ENCODE data around the gene KLHL29. TPM values are rescaled to one million over a fixed set of nuclear protein-coding genes. Genes with fewer than 3 reads are reported as not detected.

Gene KLHL29
- total RNA-seq, 1 experiment from 2014 or later: 7.7 TPM

DNA sequence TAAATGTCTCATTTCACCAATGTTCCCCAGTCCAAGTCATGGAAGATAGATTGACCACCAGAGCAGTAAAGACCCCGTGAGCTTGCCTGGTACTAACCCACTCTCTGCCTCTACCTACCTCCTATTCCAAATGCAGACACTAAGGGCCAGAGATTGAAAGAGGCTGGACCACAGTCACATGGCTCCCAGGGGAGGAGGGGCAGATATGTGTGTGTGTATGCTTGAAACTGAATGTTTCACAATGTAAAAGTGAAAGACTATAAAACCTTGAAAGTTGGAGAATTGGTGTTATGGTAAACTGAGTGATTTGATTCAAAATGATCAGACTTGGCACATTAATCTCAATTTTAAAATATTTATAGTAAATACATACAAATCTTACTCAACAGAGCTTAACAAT, 21.7 kb upstream of the KLHL29 start:
- H3K36me3 ChIP-seq (ENCODE audit: control insufficient read depth, insufficient read depth, low read length): no peaks in the 10 kb centered on the region
- DNase-seq (ENCODE audit: low read depth, low spot score) (no peak), ATAC-seq (no peak)
- in situ Hi-C loops (cut with HindIII; ENCODE audit: low pct_unique_long_range_greater_than_20kb, low sequenced_read_pairs): no loop called here
- H3K27me3 ChIP-seq (ENCODE audit: control insufficient read depth, insufficient read depth, low read length): peaks cover 7% of the 10 kb centered on the region; the same call in 1 of the 2 replicates
- ChIA-PET POLR2A (no interaction called here), CTCF (no interaction called here)
- TF ChIP-seq TCF7L2 (IDR thresholded peaks at IDR 0.05; ENCODE audit: low read depth, low read length) (no peak), POLR2AphosphoS5 (IDR thresholded peaks at IDR 0.05; ENCODE audit: low read depth, low read length) (no peak)
- TF ChIP-seq, protein P1, sequence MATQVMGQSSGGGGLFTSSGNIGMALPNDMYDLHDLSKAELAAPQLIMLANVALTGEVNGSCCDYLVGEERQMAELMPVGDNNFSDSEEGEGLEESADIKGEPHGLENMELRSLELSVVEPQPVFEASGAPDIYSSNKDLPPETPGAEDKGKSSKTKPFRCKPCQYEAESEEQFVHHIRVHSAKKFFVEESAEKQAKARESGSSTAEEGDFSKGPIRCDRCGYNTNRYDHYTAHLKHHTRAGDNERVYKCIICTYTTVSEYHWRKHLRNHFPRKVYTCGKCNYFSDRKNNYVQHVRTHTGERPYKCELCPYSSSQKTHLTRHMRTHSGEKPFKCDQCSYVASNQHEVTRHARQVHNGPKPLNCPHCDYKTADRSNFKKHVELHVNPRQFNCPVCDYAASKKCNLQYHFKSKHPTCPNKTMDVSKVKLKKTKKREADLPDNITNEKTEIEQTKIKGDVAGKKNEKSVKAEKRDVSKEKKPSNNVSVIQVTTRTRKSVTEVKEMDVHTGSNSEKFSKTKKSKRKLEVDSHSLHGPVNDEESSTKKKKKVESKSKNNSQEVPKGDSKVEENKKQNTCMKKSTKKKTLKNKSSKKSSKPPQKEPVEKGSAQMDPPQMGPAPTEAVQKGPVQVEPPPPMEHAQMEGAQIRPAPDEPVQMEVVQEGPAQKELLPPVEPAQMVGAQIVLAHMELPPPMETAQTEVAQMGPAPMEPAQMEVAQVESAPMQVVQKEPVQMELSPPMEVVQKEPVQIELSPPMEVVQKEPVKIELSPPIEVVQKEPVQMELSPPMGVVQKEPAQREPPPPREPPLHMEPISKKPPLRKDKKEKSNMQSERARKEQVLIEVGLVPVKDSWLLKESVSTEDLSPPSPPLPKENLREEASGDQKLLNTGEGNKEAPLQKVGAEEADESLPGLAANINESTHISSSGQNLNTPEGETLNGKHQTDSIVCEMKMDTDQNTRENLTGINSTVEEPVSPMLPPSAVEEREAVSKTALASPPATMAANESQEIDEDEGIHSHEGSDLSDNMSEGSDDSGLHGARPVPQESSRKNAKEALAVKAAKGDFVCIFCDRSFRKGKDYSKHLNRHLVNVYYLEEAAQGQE (IDR thresholded peaks at IDR 0.05; ENCODE audit: insufficient read depth in 1 of 2, low read depth in 2 of 2, low read length in 1 of 2): no peak
- BruUV-seq (replicated peaks): no TSS peak
- H3K9me3 ChIP-seq (ENCODE audit: control insufficient read depth, insufficient read depth, low read depth, low read length): no peaks in the 10 kb centered on the region
- H3K4me3 ChIP-seq (ENCODE audit: low read depth in 2 of 2, low read length in 2 of 2): no peak overlapping the region
- intact Hi-C loops (cut with micrococcal nuclease; ENCODE audit: unreplicated experiment): no loop called here
- H3K4me1 ChIP-seq (ENCODE audit: control insufficient read depth, insufficient read depth, low read length): no peaks in the 10 kb centered on the region
- no peak overlapping the region for H3K27ac ChIP-seq (ENCODE audit: low read length)

DNA sequence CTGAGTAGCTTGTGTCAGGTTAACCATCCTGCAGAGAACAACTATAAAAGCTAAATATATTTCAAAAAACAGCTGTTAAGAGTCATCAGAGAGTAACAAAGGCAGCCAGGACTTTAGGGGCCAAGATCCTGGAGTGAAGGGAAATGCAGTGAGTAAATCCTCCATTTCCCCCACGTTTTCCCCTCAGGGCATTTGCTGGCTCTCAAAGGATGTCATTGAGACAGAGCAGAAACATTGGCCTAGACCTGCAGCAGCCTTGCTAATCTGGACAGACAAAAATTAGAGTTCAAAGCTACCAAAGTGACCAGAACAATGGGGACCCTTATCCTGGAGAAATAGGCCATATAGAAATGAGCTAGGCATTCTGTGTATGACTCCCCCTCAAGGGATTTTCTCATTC, 21.1 kb upstream of the KLHL29 start:
- Histone ChIP-seq H3K27ac (ENCODE audit: low read length) (no peak overlapping the region), H3K36me3 (ENCODE audit: control insufficient read depth, insufficient read depth, low read length) (no peaks in the 10 kb centered on the region), H3K4me1 (ENCODE audit: control insufficient read depth, insufficient read depth, low read length) (no peaks in the 10 kb centered on the region), H3K4me3 (ENCODE audit: low read depth in 2 of 2, low read length in 2 of 2) (no peak overlapping the region), H3K27me3 (ENCODE audit: control insufficient read depth, insufficient read depth, low read length) (peaks cover 7% of the 10 kb centered on the region; the same call in 1 of the 2 replicates), H3K9me3 (ENCODE audit: control insufficient read depth, insufficient read depth, low read depth, low read length) (no peaks in the 10 kb centered on the region)
- ChIA-PET CTCF (no interaction called here), POLR2A (no interaction called here)
- no TSS peak for BruUV-seq (replicated peaks)
- intact Hi-C loops (cut with micrococcal nuclease; ENCODE audit: unreplicated experiment) (no loop called here), in situ Hi-C loops (cut with HindIII; ENCODE audit: low pct_unique_long_range_greater_than_20kb, low sequenced_read_pairs) (no loop called here)
- DNase-seq (ENCODE audit: low read depth, low spot score) (no peak), ATAC-seq (no peak)
- TF ChIP-seq, protein P2, sequence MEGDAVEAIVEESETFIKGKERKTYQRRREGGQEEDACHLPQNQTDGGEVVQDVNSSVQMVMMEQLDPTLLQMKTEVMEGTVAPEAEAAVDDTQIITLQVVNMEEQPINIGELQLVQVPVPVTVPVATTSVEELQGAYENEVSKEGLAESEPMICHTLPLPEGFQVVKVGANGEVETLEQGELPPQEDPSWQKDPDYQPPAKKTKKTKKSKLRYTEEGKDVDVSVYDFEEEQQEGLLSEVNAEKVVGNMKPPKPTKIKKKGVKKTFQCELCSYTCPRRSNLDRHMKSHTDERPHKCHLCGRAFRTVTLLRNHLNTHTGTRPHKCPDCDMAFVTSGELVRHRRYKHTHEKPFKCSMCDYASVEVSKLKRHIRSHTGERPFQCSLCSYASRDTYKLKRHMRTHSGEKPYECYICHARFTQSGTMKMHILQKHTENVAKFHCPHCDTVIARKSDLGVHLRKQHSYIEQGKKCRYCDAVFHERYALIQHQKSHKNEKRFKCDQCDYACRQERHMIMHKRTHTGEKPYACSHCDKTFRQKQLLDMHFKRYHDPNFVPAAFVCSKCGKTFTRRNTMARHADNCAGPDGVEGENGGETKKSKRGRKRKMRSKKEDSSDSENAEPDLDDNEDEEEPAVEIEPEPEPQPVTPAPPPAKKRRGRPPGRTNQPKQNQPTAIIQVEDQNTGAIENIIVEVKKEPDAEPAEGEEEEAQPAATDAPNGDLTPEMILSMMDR (IDR thresholded peaks at IDR 0.05): no peak
- TF ChIP-seq, protein P1 (IDR thresholded peaks at IDR 0.05; ENCODE audit: insufficient read depth in 1 of 2, low read depth in 2 of 2, low read length in 1 of 2): no peak
- TF ChIP-seq SIN3A (IDR thresholded peaks at IDR 0.05; ENCODE audit: borderline replicate concordance, insufficient read depth, low read depth, low read length): no peak
- TF ChIP-seq POLR2AphosphoS5 (IDR thresholded peaks at IDR 0.05; ENCODE audit: low read depth, low read length): no peak
- TF ChIP-seq TCF7L2 (IDR thresholded peaks at IDR 0.05; ENCODE audit: low read depth, low read length): no peak

Data from Panc1 (cell line).